Gastrocnemius medialis (tissue), 4 donors: Measurements from ENCODE around the gene TMEM131L.

Experiments
- CTCF ChIP-seq, 5 experiments: fragments of 450-650 bp in 3 of 5; fragments of 200-600 bp in 2 of 5; sonication (generic) in 2 of 5; IDR thresholded peaks in 4 of 5; conservative IDR thresholded peaks in 1 of 5; 1 replicate in 4 of 5; 2 replicates in 1 of 5; pipeline ENCODE4 v1.5.1; 2016 to 2019; ENCODE audit warnings: antibody characterized with exemption in 5 of 5, mild to moderate bottlenecking in 3 of 5, moderate library complexity in 3 of 5
- POLR2A ChIP-seq, 2 donors: fragments of 450-650 bp; IDR thresholded peaks; one replicate each; pipeline ENCODE4 v1.6.1; 2017; ENCODE audit warnings: antibody characterized with exemption in 2 of 2, mild to moderate bottlenecking in 2 of 2, moderate library complexity in 2 of 2

- TF ChIP-seq CTCF (IDR thresholded peaks at IDR 0.05 in 4 of 5, conservative IDR thresholded peaks at IDR 0.05 in 1 of 5) (no peak), POLR2A (IDR thresholded peaks at IDR 0.05) (no peak)
These were observed 125.3 kb downstream of the TMEM131L start for GRCh38 chr4:153591441-153591840.
